Left renal pelvis (tissue), 4 donors: ENCODE data around the gene ISM2. TPM values are rescaled to one million over a fixed set of nuclear protein-coding genes. Genes with fewer than 3 reads are reported as not detected.

Source experiments
- DNase-seq, 4 donors: peaks; one replicate each; pipeline ENCODE4 v3.0.0-alpha.2; 2013; ENCODE audit warnings: low read depth in 4 of 4, low spot score in 3 of 4
- polyA plus RNA-seq, 4 donors: library from polyadenylated mRNA; unstranded; fragments of 120-200 nt; gene quantifications; one replicate each; pipeline ENCODE4 v1.2.1, GENCODE V29; 2013; ENCODE audit not compliant: insufficient read length in 4 of 4

The ISM2 gene
- polyA plus RNA-seq, 4 donors: 0.74 to 3.2 (median 1.2) TPM

DNA sequence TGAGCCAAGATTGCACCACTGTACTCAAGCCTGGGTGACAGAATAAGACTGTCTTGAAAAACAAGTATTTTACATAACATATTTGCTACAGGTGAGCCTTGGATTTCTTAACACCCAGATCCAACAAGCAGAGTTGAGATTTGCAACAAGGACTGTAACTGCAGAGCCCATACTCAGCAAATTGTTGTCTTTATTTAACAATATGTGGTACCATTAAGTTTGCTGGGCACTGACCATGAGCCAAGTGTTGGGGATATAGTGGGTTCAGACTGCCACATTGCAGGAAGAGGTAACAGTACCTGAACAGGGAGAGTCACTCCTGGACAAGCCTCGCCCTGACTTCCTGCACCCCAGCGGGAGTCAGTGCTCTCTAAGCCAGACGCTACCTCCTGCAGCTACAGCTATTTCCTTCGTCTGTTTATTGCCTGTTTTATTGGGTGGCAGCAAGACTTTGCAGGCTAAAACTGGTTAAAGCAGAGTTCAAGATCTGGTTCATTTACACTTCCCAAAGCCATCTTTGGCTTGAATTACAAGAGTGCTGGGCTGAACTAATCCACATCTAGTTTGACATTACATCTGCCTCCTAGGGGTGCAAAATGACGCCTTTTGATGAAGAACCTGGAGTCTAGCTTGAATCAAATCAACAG lies 28.3 kb downstream of the ISM2 start:
- no peak for DNase-seq

DNA sequence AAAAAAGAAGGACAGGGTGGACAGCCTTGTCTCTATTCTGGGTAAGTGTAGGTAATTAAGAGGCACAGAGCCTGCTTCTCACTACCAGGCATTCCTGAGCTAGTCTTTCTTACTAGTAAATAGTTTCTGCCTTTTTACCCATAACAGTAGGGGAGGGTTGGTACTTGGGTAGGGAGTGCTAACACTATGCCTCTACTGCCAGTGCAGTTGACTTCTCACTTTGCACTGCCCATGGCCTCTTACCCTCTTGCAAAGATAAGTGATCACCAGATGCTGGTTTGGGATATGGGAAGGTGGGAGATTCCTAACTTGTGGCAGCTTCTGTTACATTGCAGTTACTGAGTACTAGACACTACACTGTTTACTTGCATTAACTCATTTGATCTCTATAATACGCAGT lies 29.1 kb downstream of the ISM2 start:
- DNase-seq: no peak

DNA sequence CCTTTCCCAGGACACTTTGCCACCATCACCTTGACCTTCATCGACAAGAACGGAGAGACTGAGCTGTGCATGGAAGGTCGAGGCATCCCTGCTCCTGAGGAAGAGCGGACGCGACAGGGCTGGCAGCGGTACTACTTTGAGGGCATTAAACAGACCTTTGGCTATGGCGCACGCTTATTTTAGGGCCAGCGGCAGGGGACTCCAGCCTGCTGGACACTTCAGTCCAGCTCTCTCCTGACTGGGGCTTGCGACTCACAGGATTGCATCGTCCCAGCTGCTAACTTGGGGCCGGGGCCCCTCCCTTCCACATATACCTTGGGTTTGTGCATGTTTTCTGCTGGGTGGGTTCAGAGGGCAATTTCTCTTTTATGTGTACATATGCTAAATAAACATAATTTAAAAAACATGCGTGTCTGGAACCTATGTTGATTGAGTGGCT lies 29.5 kb downstream of the ISM2 start:
- DNase-seq: no peak

DNA sequence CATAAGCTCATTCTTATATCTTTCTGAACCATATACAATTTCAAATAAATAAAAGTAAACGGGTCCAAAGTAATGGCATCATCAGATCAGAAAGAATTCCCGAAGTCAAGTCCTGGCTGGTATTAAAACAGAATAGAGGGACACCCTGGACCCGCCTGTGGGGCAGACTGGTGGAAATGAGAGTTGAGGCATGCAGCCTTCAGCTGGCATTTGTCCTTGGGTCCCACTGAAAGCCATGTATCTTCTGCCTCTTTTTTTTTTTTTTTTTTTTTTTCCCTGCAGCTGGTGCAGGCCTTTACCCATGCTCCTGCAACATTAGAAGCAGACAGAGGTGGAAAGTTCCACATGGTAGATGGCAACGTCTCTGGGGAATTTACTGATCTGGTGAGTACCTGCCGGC lies 30.8 kb downstream of the ISM2 start:
- DNase-seq: no peak

DNA sequence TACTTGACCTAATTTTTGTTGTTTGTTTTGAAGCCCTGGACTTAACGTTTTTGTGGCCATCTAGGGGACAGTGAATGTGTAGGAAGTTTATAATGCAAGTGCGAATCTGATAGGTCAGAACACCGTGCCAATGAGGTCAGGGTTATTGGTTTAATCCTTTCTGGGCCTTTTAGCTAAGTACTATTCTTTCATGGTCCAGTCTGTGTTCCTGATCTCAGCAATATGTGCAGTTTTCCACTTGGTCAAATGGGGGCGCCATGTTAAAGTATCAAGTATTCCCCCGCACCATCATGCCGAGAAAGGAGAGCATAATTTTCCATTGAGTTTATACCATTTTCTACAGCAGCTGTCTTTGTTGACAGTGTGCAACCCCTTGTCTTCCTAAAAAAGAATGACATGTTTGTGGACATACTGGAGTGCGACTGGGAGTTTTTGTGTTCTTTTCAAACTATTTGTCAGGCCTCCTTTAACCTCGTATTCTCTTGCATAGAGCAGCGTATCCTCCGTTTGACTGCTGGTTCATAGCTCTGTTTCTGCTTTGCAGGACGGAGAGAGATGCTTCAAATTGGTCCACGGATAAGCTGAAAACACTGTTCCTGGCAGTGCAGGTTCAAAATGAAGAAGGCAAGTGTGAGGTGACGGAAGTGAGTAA lies 39.4 kb downstream of the ISM2 start:
- DNase-seq: peak in 3 of 4 donors; percentile 58 to 64 (median 64)

DNA sequence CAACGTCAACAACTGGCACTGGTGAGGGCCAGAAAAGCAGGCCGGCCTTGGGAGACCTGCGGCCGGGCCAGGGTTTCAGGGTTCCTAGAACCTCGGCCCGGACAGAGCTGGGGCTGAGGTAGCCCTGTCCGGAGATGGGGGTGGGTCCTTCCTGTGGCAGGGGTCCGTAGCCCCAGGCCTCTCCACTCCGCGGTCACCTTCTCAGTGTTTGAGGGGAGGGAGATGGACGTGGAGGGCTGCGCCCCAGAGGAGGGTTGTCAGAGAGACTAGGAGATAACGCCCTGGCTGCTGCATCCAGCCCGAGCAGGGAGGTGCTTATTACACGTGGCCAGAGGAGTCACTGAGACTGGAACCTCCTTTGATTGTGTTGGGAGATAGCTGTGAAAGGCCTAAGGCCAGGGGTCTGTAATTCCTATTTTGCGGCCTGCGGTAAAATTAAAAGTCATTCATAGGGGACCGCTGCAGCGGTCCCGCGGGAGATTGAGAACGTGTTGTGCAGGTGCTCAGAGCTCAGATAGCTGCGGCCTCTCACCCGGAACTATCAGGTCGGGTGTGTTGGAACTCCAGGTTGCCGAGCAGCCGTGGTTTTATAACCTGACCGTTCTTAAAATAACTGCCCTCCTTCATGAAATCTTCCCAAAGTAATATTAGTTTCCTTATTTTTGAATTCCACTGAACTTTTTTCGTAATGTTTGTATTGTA lies 40.2 kb downstream of the ISM2 start:
- DNase-seq: no peak

DNA sequence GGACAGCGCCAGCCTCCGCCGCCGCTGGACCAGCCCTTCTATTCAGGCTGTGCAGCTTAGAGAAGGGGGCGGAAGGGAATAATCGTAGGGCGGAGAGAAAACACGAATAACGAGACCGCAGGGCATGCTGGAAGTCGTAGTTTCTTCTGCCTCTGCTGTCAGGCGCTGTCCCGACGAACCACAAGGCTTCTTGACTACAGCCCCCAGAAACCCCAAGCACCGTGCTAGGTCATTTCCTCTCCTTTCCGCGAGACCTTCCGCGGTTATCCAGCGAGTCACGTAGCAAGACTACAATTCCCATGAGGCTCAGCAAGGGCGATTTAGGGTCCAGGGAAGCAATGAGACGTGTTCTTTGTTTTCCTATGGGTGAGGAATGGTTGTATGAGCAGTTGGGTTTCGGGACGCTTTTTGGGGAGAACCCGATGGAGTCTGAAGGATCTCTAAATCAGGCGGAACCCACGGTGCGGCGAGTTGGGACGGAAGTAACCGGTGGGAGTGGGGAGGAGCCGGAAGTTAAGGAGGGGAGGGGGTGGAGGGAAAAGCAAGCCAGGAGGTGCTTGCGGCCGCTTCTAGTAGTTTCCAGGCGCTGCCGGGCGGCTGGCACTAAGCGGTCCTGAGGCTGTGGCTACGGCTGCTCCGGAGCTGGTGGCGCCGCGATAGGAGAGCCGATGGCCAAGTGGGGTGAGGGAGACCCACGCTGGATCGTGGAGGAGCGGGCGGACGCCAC lies 40.9 kb downstream of the ISM2 start, which contains the start of the genes AHSA1 and VIPAS39:
TSS of gene AHSA1 (plus strand) at position 572 of the 727 bp plus-strand sequence. CDS start at position 669, 97 bp downstream.
TSS of gene VIPAS39 (minus strand) at position 80 of the 727 bp plus-strand sequence. CDS start 3,499 bp downstream, outside the sequence.
- DNase-seq: peak; percentile 97 to 99 (median 98)

DNA sequence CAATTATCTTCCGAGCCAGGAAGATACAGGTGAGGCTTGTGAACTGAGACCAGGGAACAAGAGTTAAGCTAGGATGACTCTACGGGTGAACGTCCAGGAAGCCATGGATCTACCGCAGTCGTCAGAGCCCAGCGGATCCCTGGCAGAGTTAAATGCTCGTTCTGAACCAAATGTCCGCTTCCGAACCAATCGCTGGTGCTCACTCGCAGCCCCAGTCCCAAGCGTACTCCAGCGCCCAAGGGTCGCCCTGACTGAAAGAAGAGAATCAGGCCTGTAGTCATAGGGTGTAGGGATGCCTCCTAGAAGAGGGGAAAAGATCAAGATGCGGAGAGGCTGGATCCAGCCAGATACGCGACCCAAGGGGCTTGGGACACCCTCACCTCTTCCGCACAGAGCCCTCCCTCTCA lies 41.5 kb downstream of the ISM2 start:
- no peak for DNase-seq

DNA sequence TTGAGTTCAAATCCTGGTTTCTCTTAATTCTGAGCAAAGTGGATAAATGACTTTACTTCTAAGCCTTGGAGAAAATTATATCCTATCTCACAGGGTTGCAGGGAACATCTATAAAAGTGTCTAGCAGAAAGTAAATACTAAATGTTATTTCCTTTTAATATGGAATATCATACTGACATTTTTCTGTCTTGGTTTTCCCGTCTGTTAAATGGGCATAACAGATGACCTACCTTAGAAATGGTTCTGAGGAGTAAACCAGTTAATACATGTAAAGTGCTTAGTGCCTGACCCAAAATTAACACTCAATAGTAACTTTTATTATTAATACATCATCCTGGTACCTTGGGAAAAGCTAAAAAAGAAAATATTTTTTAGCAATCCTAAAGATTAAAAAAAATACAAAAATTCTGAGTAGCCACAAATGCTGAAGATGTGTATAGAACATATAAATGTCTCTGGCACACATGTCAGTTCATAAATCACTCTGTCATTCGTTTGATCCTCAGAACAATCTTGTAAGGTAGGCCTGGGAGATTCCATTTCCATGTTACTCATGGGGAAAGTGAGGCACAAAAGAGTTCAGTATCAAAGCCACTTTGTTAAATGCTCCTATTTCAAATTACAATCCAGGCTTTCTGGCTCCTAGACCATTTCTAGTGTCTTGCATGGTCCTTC lies 42.5 kb downstream of the ISM2 start:
- no peak for DNase-seq

DNA sequence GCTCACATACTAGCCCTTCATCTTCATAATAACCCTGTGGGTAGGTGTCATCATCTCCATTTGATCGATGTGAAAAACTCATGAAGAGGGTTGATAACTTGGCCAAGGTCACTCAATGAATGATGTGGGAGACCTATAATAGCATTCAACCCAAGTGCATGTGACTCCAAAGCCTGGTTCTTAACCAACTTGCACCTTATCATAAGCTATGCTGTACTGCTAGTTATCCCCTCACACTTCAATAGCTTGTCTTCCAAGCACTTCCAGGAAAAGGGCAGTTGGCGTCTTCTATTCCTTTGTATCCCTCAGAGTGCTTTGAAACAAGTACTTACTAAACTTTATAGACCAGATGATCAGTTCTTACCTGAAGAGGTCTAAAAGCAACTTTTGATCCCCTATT lies 56.4 kb downstream of the ISM2 start:
- DNase-seq: no peak

DNA sequence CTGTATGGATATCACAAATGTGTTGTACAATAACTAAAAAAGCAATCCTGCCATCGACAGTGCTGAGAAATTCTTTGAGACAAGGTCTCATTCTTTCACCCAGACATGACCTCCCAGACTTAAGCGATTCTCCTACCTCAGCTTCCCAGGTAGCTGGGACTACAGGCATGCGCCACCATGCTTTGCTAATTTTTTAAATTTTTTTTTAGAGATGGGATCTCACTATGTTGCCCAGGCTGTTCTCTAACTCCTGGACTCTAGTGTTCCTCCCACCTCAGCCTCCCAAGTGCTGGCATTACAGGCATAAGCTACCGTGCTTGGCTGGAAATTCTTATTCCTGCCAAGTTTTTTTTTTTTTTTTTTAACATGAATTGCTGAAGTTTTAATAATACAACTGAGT lies 58.8 kb downstream of the ISM2 start:
- DNase-seq: no peak

DNA sequence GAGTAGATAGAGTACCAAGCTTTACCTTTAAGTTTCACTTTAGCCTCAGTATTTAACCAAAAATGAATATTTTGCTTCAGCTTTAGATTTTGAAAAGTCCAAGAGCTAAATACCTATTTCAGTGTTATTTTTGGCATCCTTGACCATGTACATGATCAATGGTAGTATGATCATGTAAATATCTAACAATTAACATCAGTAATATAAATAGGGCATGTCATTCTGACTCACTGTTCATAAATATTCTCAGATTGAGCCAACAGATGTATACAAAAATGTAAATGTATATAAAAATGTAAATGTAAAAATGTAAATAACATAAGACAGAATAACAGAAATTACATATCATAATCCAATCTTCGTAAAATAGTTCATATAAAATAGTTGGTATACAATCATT lies 60.0 kb downstream of the ISM2 start:
- DNase-seq: no peak

DNA sequence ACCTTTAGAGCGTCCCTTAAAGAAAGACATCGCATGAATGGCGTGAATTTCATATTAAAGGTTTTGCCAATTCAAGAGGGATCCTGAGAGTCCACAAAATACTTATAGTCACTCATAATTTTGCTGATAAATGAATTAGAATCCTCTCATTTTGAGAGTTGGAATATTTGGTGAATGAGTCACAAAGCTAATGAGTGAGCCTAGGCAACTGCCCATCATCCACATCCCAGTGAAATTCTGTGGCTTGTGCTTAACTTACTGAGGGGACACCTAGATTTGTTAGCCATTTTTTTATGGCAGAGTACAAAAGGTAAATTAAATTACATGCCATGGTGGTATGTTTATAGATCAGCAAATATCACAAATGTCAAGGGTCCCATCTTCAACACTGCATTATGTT lies 62.6 kb downstream of the ISM2 start:
- no peak for DNase-seq

DNA sequence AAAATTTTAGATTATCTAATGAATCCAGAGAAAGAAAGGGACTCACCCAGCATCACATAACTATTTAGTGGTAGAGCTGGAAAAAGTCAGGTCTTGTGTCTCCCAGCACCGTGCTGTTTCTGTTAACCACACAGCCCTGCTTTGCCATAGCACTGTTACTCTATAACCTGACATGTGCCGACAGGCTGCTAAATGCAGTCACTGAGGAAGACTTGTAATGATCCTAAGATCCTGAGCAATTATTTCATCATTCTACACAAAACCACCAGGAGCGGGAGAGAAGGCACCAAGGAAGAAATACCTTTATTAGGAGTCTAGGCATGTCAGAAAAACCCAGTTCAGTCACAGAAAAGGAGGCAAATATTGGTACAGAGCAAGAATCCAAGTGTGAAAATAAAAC lies 72.2 kb downstream of the ISM2 start:
- no peak for DNase-seq

DNA sequence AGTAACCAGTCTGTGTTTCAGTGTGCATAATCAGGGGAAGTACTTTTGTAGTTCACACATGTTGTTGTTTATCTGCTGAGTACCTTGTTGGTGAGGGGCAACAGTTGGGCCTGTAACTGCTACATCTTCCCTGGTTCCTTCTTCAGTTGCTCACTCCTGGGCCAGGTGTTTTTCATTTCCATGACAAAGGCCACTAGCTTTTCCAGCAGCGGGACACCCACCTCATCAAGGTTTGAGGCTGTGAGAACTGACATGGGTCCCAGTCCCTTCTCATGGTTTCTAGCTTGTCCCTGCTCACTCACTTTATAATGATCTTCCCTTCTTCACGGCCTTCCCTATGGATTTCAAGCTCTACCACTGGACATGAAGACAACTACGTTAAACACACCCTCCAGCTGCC lies 73.8 kb downstream of the ISM2 start:
- no peak for DNase-seq

Other genes starting within 250 kb of the ISM2 start
- under 1 TPM in 1 of 4 donors, not detected in 3; 0.07 TPM for gene NGB, start 227.6 kb downstream of the ISM2 start, polyA plus RNA-seq
- 10 to 100 TPM; 32.8 to 52.3 (median 42.2) TPM for gene POMT2, start 177.9 kb downstream of the ISM2 start, polyA plus RNA-seq
- gene GSTZ1, start 177.8 kb downstream of the ISM2 start, polyA plus RNA-seq: 10 to 100 TPM; 16.3 to 30.5 (median 25.0) TPM
- gene TMED8, start 121.7 kb downstream of the ISM2 start, polyA plus RNA-seq: 10 to 100 TPM; 11.1 to 24.4 (median 22.4) TPM
- 10 to 100 TPM in 1 of 4 donors, 1 to 10 TPM in 3; 1.5 to 10.4 (median 9.6) TPM for gene SAMD15, start 121.4 kb downstream of the ISM2 start, polyA plus RNA-seq
- gene NOXRED1, start 75.3 kb downstream of the ISM2 start, polyA plus RNA-seq: 1 to 10 TPM in 3 of 4 donors, under 1 TPM in 1; 0.96 to 3.7 (median 2.7) TPM
- 10 to 100 TPM; 25.0 to 34.6 (median 30.6) TPM for gene VIPAS39, start 41.2 kb downstream of the ISM2 start, polyA plus RNA-seq
- gene AHSA1, start 40.7 kb downstream of the ISM2 start, polyA plus RNA-seq: 100 to 1,000 TPM; 166 to 222 (median 203) TPM
- 10 to 100 TPM; 35.2 to 72.9 (median 69.2) TPM for gene SPTLC2, start 117.8 kb upstream of the ISM2 start, polyA plus RNA-seq
- gene ALKBH1, start 209.2 kb upstream of the ISM2 start, polyA plus RNA-seq: 10 to 100 TPM; 11.3 to 17.5 (median 16.5) TPM
- 100 to 1,000 TPM in 3 of 4 donors, 10 to 100 TPM in 1; 67.2 to 111 (median 104) TPM for gene SLIRP, start 209.3 kb upstream of the ISM2 start, polyA plus RNA-seq